ENCODE data around the gene GAREM1.

GRCh38 chr18:32450026-32450691, 20.5 kb downstream of the GAREM1 start:
- TF ChIP-seq, protein P1, sequence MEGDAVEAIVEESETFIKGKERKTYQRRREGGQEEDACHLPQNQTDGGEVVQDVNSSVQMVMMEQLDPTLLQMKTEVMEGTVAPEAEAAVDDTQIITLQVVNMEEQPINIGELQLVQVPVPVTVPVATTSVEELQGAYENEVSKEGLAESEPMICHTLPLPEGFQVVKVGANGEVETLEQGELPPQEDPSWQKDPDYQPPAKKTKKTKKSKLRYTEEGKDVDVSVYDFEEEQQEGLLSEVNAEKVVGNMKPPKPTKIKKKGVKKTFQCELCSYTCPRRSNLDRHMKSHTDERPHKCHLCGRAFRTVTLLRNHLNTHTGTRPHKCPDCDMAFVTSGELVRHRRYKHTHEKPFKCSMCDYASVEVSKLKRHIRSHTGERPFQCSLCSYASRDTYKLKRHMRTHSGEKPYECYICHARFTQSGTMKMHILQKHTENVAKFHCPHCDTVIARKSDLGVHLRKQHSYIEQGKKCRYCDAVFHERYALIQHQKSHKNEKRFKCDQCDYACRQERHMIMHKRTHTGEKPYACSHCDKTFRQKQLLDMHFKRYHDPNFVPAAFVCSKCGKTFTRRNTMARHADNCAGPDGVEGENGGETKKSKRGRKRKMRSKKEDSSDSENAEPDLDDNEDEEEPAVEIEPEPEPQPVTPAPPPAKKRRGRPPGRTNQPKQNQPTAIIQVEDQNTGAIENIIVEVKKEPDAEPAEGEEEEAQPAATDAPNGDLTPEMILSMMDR (IDR thresholded peaks at IDR 0.05; ENCODE audit: extremely low read depth in 1 of 2, insufficient read depth in 1 of 2, low read depth in 1 of 2, low read length in 2 of 2), result no peak
- TF ChIP-seq POLR2A (IDR thresholded peaks at IDR 0.05; ENCODE audit: low read depth, low read length), result no peak
- TF ChIP-seq EZH2 (IDR thresholded peaks at IDR 0.05; ENCODE audit: borderline replicate concordance, low read depth, low read length, severe bottlenecking), result no peak

Measured in endothelial cell of umbilical vein (primary cell).